ENCODE data around the gene NPBWR2. TPM values are rescaled to one million over a fixed set of nuclear protein-coding genes. Genes with fewer than 3 reads are reported as not detected.
"Not testable (repeated sequence)": the region's sequence is repeated elsewhere in the genome, so short reads cannot be mapped to it uniquely, and the experiment has no call there.

Gene NPBWR2
- total RNA-seq, 1 donor from 2014 or later = not detected

GRCh38 chr20:64091770-64092169 lies 15.6 kb downstream of the NPBWR2 start:
- no peak overlapping the region for H3K4me3 ChIP-seq (ENCODE audit: low read depth, low read length)
- H3K36me3 ChIP-seq (ENCODE audit: control insufficient read depth, insufficient read depth, low read length) = no peaks in the 10 kb centered on the region
- H3K27me3 ChIP-seq (ENCODE audit: control insufficient read depth, insufficient read depth, low read length) = peaks cover 9% of the 10 kb centered on the region
- FAIRE-seq = no peak
- TF ChIP-seq CTCF (IDR thresholded peaks at IDR 0.05; ENCODE audit: insufficient read depth, low read length, severe bottlenecking) = no peak
- no peak for DNase-seq (ENCODE audit: low read depth)

GRCh38 chr20:64091340-64091739 lies 16.0 kb downstream of the NPBWR2 start:
- DNase-seq (ENCODE audit: low read depth) (no peak), FAIRE-seq (no peak)
- Histone ChIP-seq H3K4me3 (ENCODE audit: low read depth, low read length) (no peak overlapping the region), H3K27me3 (ENCODE audit: control insufficient read depth, insufficient read depth, low read length) (peaks cover 9% of the 10 kb centered on the region), H3K36me3 (ENCODE audit: control insufficient read depth, insufficient read depth, low read length) (no peaks in the 10 kb centered on the region)
- no peak for TF ChIP-seq CTCF (IDR thresholded peaks at IDR 0.05; ENCODE audit: insufficient read depth, low read length, severe bottlenecking)

- FAIRE-seq = peak; percentile 7
- no peak for DNase-seq (ENCODE audit: low read depth)
- H3K36me3 ChIP-seq (ENCODE audit: control insufficient read depth, insufficient read depth, low read length) = no peaks in the 10 kb centered on the region
- no peak overlapping the region for H3K4me3 ChIP-seq (ENCODE audit: low read depth, low read length)
- peaks cover 10% of the 10 kb centered on the region for H3K27me3 ChIP-seq (ENCODE audit: control insufficient read depth, insufficient read depth, low read length)
- no peak for TF ChIP-seq CTCF (IDR thresholded peaks at IDR 0.05; ENCODE audit: insufficient read depth, low read length, severe bottlenecking)
Observed at GRCh38 chr20:64090165-64090564, 17.2 kb downstream of the NPBWR2 start.

- not testable (repeated sequence) for H3K4me3 ChIP-seq (ENCODE audit: low read depth, low read length); DNase-seq (ENCODE audit: low read depth); H3K36me3 ChIP-seq (ENCODE audit: control insufficient read depth, insufficient read depth, low read length)
- H3K27me3 ChIP-seq (ENCODE audit: control insufficient read depth, insufficient read depth, low read length) = peaks cover 23% of the 10 kb centered on the region
- peak; percentile 100 for FAIRE-seq
Observed at GRCh38 chr20:64088586-64088985, 18.8 kb downstream of the NPBWR2 start.

GRCh38 chr20:64087226-64087825 lies 20.0 kb downstream of the NPBWR2 start:
- FAIRE-seq; H3K36me3 ChIP-seq (ENCODE audit: control insufficient read depth, insufficient read depth, low read length); H3K4me3 ChIP-seq (ENCODE audit: low read depth, low read length); DNase-seq (ENCODE audit: low read depth): not testable (repeated sequence)
- peaks cover 25% of the 10 kb centered on the region for H3K27me3 ChIP-seq (ENCODE audit: control insufficient read depth, insufficient read depth, low read length)

- TF ChIP-seq CTCF (IDR thresholded peaks at IDR 0.05; ENCODE audit: insufficient read depth, low read length, severe bottlenecking) = no peak
- no peaks in the 10 kb centered on the region for H3K36me3 ChIP-seq (ENCODE audit: control insufficient read depth, insufficient read depth, low read length)
- no peak overlapping the region for H3K4me3 ChIP-seq (ENCODE audit: low read depth, low read length)
- peak; percentile 72 for DNase-seq (ENCODE audit: low read depth)
- H3K27me3 ChIP-seq (ENCODE audit: control insufficient read depth, insufficient read depth, low read length) = peaks cover 24% of the 10 kb centered on the region
- no peak for FAIRE-seq
Observed at GRCh38 chr20:64086801-64087200, 20.6 kb downstream of the NPBWR2 start.

- H3K27me3 ChIP-seq (ENCODE audit: control insufficient read depth, insufficient read depth, low read length) = peaks cover 20% of the 10 kb centered on the region
- no peaks in the 10 kb centered on the region for H3K36me3 ChIP-seq (ENCODE audit: control insufficient read depth, insufficient read depth, low read length)
- FAIRE-seq (no peak), DNase-seq (ENCODE audit: low read depth) (no peak)
- no peak overlapping the region for H3K4me3 ChIP-seq (ENCODE audit: low read depth, low read length)
- TF ChIP-seq CTCF (IDR thresholded peaks at IDR 0.05; ENCODE audit: insufficient read depth, low read length, severe bottlenecking) = no peak
Observed at GRCh38 chr20:64084685-64085152, 22.6 kb downstream of the NPBWR2 start.

Data from bronchial epithelial cell (primary cell).